Endothelial cell of umbilical vein (primary cell): ENCODE results near the gene HOXB3. TPM values are rescaled to one million over a fixed set of nuclear protein-coding genes. Genes with fewer than 3 reads are reported as not detected.

Source experiments
- BruUV-seq: library from RNA; stranded (reverse); fragments of 400-500 nt; replicated peaks from 2 replicates; lab custom pipeline; 2021; lab: Mats Ljungman, UMichigan
- CTCF ChIA-PET: fragments of 300-600, 350-600 bp; sonication (Branson Sonifier 250); formaldehyde crosslinking; loops from one replicate; lab custom pipeline; 2021; ENCODE audit warnings: antibody characterized with exemption, inconsistent platforms; lab: Charles Lee
- POLR2A ChIA-PET: fragments of 300-600, 350-600 bp; sonication (Branson Sonifier 250); formaldehyde crosslinking; loops from one replicate; lab custom pipeline; 2021; ENCODE audit warnings: antibody characterized with exemption, inconsistent platforms; lab: Charles Lee
- DNase-seq: peaks from one replicate; pipeline ENCODE4 v3.0.0-alpha.2; 2011; ENCODE audit warnings: low read depth, low spot score
- FAIRE-seq: peaks from 2 replicates; lab custom pipeline; 2011; peaks lifted over from hg19 to GRCh38; lab: Jason Lieb, UNC
- H2AFZ ChIP-seq: 2 replicates; pipeline ENCODE4 v1.6.0; 2012; ENCODE audit warnings: low read depth, low read length, control low read depth, inconsistent platforms
- H3K27ac ChIP-seq: 2 replicates; pipeline ENCODE4 v1.5.1; 2011; ENCODE audit warnings: low read depth, mild to moderate bottlenecking, control low read depth, low read length, moderate library complexity; ENCODE audit not compliant: insufficient read depth
- H3K27me3 ChIP-seq, 2 experiments: 2 replicates each; pipeline versions ENCODE4 v1.6.0 to v1.6.1; 2011; ENCODE audit warnings: low read length in 2 of 2, mixed read lengths in 1 of 2; ENCODE audit not compliant: control insufficient read depth in 2 of 2, insufficient read depth in 2 of 2
- H3K36me3 ChIP-seq, 2 experiments: 2 replicates in 1 of 2; 3 replicates in 1 of 2; pipeline ENCODE4 v1.5.1; 2011; ENCODE audit warnings: low read length in 2 of 2, mild to moderate bottlenecking in 1 of 2, moderate library complexity in 1 of 2; ENCODE audit not compliant: control insufficient read depth in 2 of 2, insufficient read depth in 2 of 2; ENCODE audit errors: extremely low read depth in 1 of 2
- H3K4me1 ChIP-seq: 3 replicates; pipeline ENCODE4 v1.5.1; 2011; ENCODE audit warnings: mild to moderate bottlenecking, low read length; ENCODE audit not compliant: control insufficient read depth, insufficient read depth; ENCODE audit errors: extremely low read depth
- H3K4me2 ChIP-seq: 2 replicates; pipeline ENCODE4 v1.6.1; 2011; ENCODE audit warnings: low read length, control low read depth, mixed read lengths; ENCODE audit not compliant: insufficient read depth
- H3K4me3 ChIP-seq, 3 experiments: fragments of 200-600 bp in 1 of 3; sonication (generic), shearing (Covaris generic) in 1 of 3; replicated peaks in 1 of 3; 2 replicates each; pipeline ENCODE4 v1.5.1; 2011 to 2016; ENCODE audit warnings: control low read depth in 3 of 3, low read length in 3 of 3, mild to moderate bottlenecking in 2 of 3, inconsistent platforms in 1 of 3, low read depth in 1 of 3, moderate library complexity in 1 of 3; ENCODE audit not compliant: insufficient read depth in 1 of 3
- H3K79me2 ChIP-seq: 2 replicates; pipeline ENCODE4 v1.6.0; 2012; ENCODE audit warnings: low read length, inconsistent platforms; ENCODE audit not compliant: control insufficient read depth, insufficient read depth
- H3K9ac ChIP-seq: replicated peaks from 2 replicates; pipeline ENCODE3; 2011; ENCODE audit warnings: low read length, control low read depth; ENCODE audit not compliant: insufficient read depth; ENCODE audit errors: extremely low read depth
- H3K9me1 ChIP-seq: replicated peaks from 3 replicates; pipeline ENCODE4 v1.6.0; 2011; ENCODE audit warnings: mild to moderate bottlenecking, low read length; ENCODE audit not compliant: control insufficient read depth, insufficient read depth; ENCODE audit errors: extremely low read depth
- H3K9me3 ChIP-seq: replicated peaks from 2 replicates; pipeline ENCODE4 v1.5.1; 2012; ENCODE audit warnings: low read length, inconsistent platforms; ENCODE audit not compliant: control insufficient read depth, insufficient read depth
- H4K20me1 ChIP-seq: replicated peaks from 2 replicates; pipeline ENCODE3; 2011; ENCODE audit warnings: mild to moderate bottlenecking, low read length; ENCODE audit not compliant: control insufficient read depth, insufficient read depth; ENCODE audit errors: extremely low read depth
- CTCF ChIP-seq, 2 donors: IDR thresholded peaks; 1 replicate in 1 of 2; 2 replicates in 1 of 2; pipeline ENCODE4 v1.5.1; 2011; ENCODE audit warnings: low read length in 2 of 2, mild to moderate bottlenecking in 2 of 2, moderate library complexity in 2 of 2, control low read depth in 1 of 2, inconsistent platforms in 1 of 2, low read depth in 1 of 2; ENCODE audit not compliant: insufficient read depth in 1 of 2; ENCODE audit errors: extremely low read depth in 1 of 2
- EZH2 ChIP-seq: IDR thresholded peaks from 2 replicates; pipeline ENCODE4 v1.6.1; 2012; ENCODE audit warnings: borderline replicate concordance, low read depth, mild to moderate bottlenecking, moderate library complexity, low read length, inconsistent platforms; ENCODE audit not compliant: severe bottlenecking
- FOS ChIP-seq: IDR thresholded peaks from 2 replicates; pipeline ENCODE4 v1.6.1; 2011; ENCODE audit warnings: mild to moderate bottlenecking, low read length, moderate library complexity, borderline replicate concordance; ENCODE audit not compliant: insufficient read depth
- GATA2 ChIP-seq: IDR thresholded peaks from 2 replicates; pipeline ENCODE4 v1.7.0; 2011; ENCODE audit warnings: low read depth, mild to moderate bottlenecking, moderate library complexity, mixed read lengths, low read length; ENCODE audit not compliant: insufficient read length, insufficient read depth
- JUN ChIP-seq: IDR thresholded peaks from 2 replicates; pipeline ENCODE4 v1.6.1; 2011; ENCODE audit warnings: borderline replicate concordance, low read depth; ENCODE audit not compliant: insufficient read length, insufficient read depth
- MAX ChIP-seq: IDR thresholded peaks from 2 replicates; pipeline ENCODE4 v1.6.1; 2011; ENCODE audit not compliant: insufficient read depth, insufficient read length
- MYC ChIP-seq: IDR thresholded peaks from one replicate; pipeline ENCODE4 v1.6.1; 2011; ENCODE audit warnings: mild to moderate bottlenecking, low read depth, low read length
- POLR2A ChIP-seq: IDR thresholded peaks from 2 replicates; pipeline ENCODE4 v1.6.1; 2012; ENCODE audit warnings: low read depth, mild to moderate bottlenecking, control low read depth, low read length
- POLR2AphosphoS5 ChIP-seq: IDR thresholded peaks from 2 replicates; pipeline ENCODE4 v1.6.1; 2012; ENCODE audit warnings: low read depth, mild to moderate bottlenecking, control low read depth, low read length, moderate library complexity; ENCODE audit not compliant: insufficient read depth
- dilution Hi-C: fragments of 300-500 bp; cut with MboI; formaldehyde crosslinking; loops from one replicate; pipeline ENCODE4 v1.15.0; 2019; ENCODE audit warnings: low sequenced_read_pairs; ENCODE audit not compliant: extremely low pct_ligation_motif_present
- intact Hi-C: fragments of 100-400 bp; cut with micrococcal nuclease; formaldehyde crosslinking; loops from one replicate; pipeline ENCODE4 v1.10.0; 2022
- polyA plus RNA-seq, 4 experiments: library from polyadenylated mRNA; depleted of rRNA in 3 of 4; stranded (reverse) in 3 of 4; unstranded in 1 of 4; fragments of >200 nt; gene quantifications; 2 replicates each; pipeline versions ENCODE4 v1.2.1 to v1.2.3, GENCODE V29; 2011 to 2012; ENCODE audit warnings: missing spikeins in 1 of 4
- total RNA-seq: library from RNA; stranded (reverse); gene quantifications from 2 replicates; pipeline ENCODE4 v1.2.3, GENCODE V29; 2021

The HOXB3 gene
- total and polyA plus RNA-seq, 2 donors (not counting 3 experiments of a cell fraction or from before 2014, with no cell fraction given) = 29.6 to 56.6 TPM

GRCh38 chr17:48612456-48612853 is 22.4 kb upstream of the HOXB3 start:
- no peaks in the 10 kb centered on the region for H4K20me1 ChIP-seq
- DNase-seq (peak; percentile 68), FAIRE-seq (peak; percentile 79)
- no peaks in the 10 kb centered on the region for H3K36me3 ChIP-seq
- TF ChIP-seq GATA2 = no peak
- no peak for TF ChIP-seq POLR2AphosphoS5
- TF ChIP-seq JUN = no peak
- no peak for TF ChIP-seq EZH2
- TF ChIP-seq CTCF (IDR thresholded peaks at IDR 0.05; ENCODE audit: extremely low read depth in 1 of 2, insufficient read depth in 1 of 2, low read depth in 1 of 2, low read length in 2 of 2) = no peak
- no peak for TF ChIP-seq POLR2A
- no peak for TF ChIP-seq MYC
- TF ChIP-seq MAX = no peak
- no peak for TF ChIP-seq FOS
- intact Hi-C loops = loop anchor here (1.0 kb wide), 1 partner anchor 8 kb away; the partner anchor contains the start of gene HOXB6
- peak overlapping the region; percentile 49 for H3K9ac ChIP-seq
- ChIA-PET CTCF (interaction anchor here (0.6 to 4.9 kb wide), 25 partner anchors 10 to 600 kb away, joined by 3 to 26 read pairs (median 5); partner anchors contain the start of genes HOXB5 and HOXB9), POLR2A (interaction anchor here (1.4 kb wide), 1 partner anchor 14 kb away, joined by 4 read pairs; no protein-coding TSS in a partner anchor)
- H3K4me1 ChIP-seq = peaks cover 32% of the 10 kb centered on the region
- dilution Hi-C loops = no loop called here
- peaks cover 22 to 29% of the 10 kb centered on the region in 2 experiments for H3K27me3 ChIP-seq
- H3K79me2 ChIP-seq = peaks cover 19% of the 10 kb centered on the region
- BruUV-seq = no TSS peak
- H3K9me1 ChIP-seq = no peaks in the 10 kb centered on the region
- H3K27ac ChIP-seq = peak overlapping the region; percentile 31
- peak overlapping the region; percentile 92 for H2AFZ ChIP-seq
- H3K4me3 ChIP-seq = peak overlapping the region; percentile 52 to 86 (median 80)
- no peaks in the 10 kb centered on the region for H3K9me3 ChIP-seq
- peak overlapping the region; percentile 85 for H3K4me2 ChIP-seq
